ENCODE results near the gene GPC3. TPM values are rescaled to one million over a fixed set of nuclear protein-coding genes. Genes with fewer than 3 reads are reported as not detected.

Gene GPC3
- total and polyA plus RNA-seq, 2 experiments from 2014 or later = 36.8 to 60.1 TPM

DNA sequence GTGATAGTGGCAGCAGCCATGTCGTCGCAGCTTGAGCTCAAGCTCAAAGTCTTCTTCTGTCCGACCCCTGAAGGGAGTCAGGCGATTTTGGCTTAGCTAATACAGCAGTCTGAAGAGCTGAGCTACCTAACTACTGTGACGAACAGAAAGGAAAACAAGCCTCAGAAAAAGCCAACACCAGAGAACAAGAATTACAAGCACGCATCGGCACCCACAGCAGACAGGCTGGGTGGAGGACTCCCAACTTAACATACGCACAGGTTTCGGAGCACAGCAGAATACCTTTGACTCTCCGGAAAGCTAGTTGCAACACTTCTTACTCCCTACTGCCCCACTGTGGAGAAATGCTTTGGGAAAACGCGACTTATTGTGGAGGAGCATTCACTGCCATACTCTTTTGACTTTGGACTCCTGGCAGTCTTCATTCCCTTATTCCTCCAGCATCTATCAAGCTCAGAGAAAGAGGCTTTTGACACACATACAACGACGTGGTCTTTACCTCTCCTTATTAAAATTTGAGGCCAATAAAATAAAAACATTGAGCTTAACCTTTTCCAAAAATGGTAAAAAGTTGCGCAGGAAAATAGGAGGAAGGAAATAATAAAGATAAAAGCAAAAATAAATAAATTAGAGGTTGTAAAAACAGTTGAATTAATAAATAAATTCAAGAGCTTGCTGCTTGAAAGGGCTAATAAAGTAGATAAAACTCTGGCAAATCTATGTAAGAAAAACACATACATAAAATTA is 41.3 kb upstream of the GPC3 start:
- Histone ChIP-seq H3K36me3 (ENCODE audit: insufficient read depth) (no peaks in the 10 kb centered on the region), H3K4me2 (peak overlapping the region; percentile 77)
- H3K4me1 Mint-ChIP-seq = peaks cover 6% of the 10 kb centered on the region; the same call in 2 of the 3 replicates

DNA sequence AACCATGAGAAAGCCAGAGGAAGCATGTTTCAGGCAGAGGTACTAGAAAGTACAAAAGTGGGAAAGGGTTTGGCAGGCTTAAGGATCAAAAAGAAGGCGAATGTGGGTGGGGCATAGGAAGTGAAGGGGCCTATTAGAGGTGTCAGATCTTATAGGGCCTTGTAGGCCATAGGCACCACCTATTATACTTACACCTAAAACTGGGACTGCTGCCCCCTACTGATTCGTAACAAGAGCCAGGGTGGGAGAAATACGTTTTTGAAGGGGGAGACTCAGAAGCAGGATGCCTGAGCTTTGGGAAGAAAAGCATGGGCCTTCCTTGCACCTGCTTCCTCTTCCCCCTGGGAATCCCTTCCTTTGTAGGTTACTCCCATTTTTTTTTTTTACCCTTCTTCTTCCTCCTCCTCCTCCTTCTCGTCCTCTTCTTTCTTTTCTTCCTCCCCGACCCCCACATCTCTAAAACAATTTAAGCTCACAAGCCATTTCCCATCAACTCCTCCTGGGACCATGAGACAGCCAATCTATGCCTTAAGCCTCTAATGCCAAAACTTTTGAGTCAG is 40.7 kb upstream of the GPC3 start:
- H3K36me3 Mint-ChIP-seq (ENCODE audit: low read depth) = no peaks in the 10 kb centered on the region
- Histone ChIP-seq H3K4me3 (peak overlapping the region; percentile 50), H3F3A (replicated peaks; ENCODE audit: low read depth) (no peaks in the 10 kb centered on the region), H4K20me1 (replicated peaks; ENCODE audit: insufficient read depth) (no peaks in the 10 kb centered on the region), H3K27me3 (ENCODE audit: insufficient read depth) (no peaks in the 10 kb centered on the region), H2AFZ (peak overlapping the region; percentile 96), H3K27ac (ENCODE audit: low read depth) (no peak overlapping the region), H3K36me3 (ENCODE audit: insufficient read depth) (no peaks in the 10 kb centered on the region), H3K79me2 (replicated peaks; ENCODE audit: insufficient read depth) (no peaks in the 10 kb centered on the region), H3K9me2 (ENCODE audit: insufficient read depth) (no peaks in the 10 kb centered on the region), H3K4me1 (ENCODE audit: insufficient read depth) (no peaks in the 10 kb centered on the region), H3K4me2 (peak overlapping the region; percentile 77)
- H3K27me3 Mint-ChIP-seq (ENCODE audit: insufficient read depth, low read depth, poor library complexity) = peaks cover 3% of the 10 kb centered on the region
- peaks cover 6% of the 10 kb centered on the region; the same call in 2 of the 3 replicates for H3K4me1 Mint-ChIP-seq
- ATAC-seq (peak; percentile 90), DNase-seq (ENCODE audit: low spot score) (peak; percentile 63)
- no peak overlapping the region for H3K27ac Mint-ChIP-seq
- no peaks in the 10 kb centered on the region for H3K9me3 Mint-ChIP-seq
- peak overlapping the region; percentile 60 for H3K4me3 Mint-ChIP-seq
- TF ChIP-seq, protein P1, sequence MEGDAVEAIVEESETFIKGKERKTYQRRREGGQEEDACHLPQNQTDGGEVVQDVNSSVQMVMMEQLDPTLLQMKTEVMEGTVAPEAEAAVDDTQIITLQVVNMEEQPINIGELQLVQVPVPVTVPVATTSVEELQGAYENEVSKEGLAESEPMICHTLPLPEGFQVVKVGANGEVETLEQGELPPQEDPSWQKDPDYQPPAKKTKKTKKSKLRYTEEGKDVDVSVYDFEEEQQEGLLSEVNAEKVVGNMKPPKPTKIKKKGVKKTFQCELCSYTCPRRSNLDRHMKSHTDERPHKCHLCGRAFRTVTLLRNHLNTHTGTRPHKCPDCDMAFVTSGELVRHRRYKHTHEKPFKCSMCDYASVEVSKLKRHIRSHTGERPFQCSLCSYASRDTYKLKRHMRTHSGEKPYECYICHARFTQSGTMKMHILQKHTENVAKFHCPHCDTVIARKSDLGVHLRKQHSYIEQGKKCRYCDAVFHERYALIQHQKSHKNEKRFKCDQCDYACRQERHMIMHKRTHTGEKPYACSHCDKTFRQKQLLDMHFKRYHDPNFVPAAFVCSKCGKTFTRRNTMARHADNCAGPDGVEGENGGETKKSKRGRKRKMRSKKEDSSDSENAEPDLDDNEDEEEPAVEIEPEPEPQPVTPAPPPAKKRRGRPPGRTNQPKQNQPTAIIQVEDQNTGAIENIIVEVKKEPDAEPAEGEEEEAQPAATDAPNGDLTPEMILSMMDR (conservative IDR thresholded peaks at IDR 0.05; ENCODE audit: low read depth in 2 of 2) = peak; percentile 48 to 56
- TF ChIP-seq, protein P2, sequence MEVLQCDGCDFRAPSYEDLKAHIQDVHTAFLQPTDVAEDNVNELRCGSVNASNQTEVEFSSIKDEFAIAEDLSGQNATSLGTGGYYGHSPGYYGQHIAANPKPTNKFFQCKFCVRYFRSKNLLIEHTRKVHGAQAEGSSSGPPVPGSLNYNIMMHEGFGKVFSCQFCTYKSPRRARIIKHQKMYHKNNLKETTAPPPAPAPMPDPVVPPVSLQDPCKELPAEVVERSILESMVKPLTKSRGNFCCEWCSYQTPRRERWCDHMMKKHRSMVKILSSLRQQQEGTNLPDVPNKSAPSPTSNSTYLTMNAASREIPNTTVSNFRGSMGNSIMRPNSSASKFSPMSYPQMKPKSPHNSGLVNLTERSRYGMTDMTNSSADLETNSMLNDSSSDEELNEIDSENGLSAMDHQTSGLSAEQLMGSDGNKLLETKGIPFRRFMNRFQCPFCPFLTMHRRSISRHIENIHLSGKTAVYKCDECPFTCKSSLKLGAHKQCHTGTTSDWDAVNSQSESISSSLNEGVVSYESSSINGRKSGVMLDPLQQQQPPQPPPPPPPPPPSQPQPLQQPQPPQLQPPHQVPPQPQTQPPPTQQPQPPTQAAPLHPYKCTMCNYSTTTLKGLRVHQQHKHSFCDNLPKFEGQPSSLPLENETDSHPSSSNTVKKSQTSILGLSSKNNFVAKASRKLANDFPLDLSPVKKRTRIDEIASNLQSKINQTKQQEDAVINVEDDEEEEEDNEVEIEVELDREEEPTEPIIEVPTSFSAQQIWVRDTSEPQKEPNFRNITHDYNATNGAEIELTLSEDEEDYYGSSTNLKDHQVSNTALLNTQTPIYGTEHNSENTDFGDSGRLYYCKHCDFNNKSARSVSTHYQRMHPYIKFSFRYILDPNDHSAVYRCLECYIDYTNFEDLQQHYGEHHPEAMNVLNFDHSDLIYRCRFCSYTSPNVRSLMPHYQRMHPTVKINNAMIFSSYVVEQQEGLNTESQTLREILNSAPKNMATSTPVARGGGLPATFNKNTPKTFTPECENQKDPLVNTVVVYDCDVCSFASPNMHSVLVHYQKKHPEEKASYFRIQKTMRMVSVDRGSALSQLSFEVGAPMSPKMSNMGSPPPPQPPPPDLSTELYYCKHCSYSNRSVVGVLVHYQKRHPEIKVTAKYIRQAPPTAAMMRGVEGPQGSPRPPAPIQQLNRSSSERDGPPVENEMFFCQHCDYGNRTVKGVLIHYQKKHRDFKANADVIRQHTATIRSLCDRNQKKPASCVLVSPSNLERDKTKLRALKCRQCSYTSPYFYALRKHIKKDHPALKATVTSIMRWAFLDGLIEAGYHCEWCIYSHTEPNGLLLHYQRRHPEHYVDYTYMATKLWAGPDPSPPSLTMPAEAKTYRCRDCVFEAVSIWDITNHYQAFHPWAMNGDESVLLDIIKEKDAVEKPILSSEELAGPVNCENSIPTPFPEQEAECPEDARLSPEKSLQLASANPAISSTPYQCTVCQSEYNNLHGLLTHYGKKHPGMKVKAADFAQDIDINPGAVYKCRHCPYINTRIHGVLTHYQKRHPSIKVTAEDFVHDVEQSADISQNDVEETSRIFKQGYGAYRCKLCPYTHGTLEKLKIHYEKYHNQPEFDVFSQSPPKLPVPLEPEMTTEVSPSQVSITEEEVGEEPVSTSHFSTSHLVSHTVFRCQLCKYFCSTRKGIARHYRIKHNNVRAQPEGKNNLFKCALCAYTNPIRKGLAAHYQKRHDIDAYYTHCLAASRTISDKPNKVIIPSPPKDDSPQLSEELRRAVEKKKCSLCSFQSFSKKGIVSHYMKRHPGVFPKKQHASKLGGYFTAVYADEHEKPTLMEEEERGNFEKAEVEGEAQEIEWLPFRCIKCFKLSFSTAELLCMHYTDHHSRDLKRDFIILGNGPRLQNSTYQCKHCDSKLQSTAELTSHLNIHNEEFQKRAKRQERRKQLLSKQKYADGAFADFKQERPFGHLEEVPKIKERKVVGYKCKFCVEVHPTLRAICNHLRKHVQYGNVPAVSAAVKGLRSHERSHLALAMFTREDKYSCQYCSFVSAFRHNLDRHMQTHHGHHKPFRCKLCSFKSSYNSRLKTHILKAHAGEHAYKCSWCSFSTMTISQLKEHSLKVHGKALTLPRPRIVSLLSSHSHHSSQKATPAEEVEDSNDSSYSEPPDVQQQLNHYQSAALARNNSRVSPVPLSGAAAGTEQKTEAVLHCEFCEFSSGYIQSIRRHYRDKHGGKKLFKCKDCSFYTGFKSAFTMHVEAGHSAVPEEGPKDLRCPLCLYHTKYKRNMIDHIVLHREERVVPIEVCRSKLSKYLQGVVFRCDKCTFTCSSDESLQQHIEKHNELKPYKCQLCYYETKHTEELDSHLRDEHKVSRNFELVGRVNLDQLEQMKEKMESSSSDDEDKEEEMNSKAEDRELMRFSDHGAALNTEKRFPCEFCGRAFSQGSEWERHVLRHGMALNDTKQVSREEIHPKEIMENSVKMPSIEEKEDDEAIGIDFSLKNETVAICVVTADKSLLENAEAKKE (CRISPR knock-in tag; IDR thresholded peaks at IDR 0.05) = no peak

More for the DNA sequence above, 41.3 kb upstream of the GPC3 start:
- H3K27ac ChIP-seq (ENCODE audit: low read depth) = no peak overlapping the region
- DNase-seq (ENCODE audit: low spot score) (peak; percentile 87), ATAC-seq (peak; percentile 94)
- peak overlapping the region; percentile 96 for H2AFZ ChIP-seq
- peak overlapping the region; percentile 50 for H3K4me3 ChIP-seq
- peaks cover 6% of the 10 kb centered on the region for H3K27me3 Mint-ChIP-seq (ENCODE audit: insufficient read depth, low read depth, poor library complexity)
- H3K27me3 ChIP-seq (ENCODE audit: insufficient read depth) = no peaks in the 10 kb centered on the region
- H3K9me2 ChIP-seq (ENCODE audit: insufficient read depth) = no peaks in the 10 kb centered on the region
- H3K9me3 Mint-ChIP-seq = no peaks in the 10 kb centered on the region; the same call in 2 of the 3 replicates
- H3K4me1 ChIP-seq (ENCODE audit: insufficient read depth) = no peaks in the 10 kb centered on the region
- no peaks in the 10 kb centered on the region for H4K20me1 ChIP-seq (replicated peaks; ENCODE audit: insufficient read depth)
- peak overlapping the region; percentile 60; the same call in 2 of the 3 replicates for H3K4me3 Mint-ChIP-seq
- H3K27ac Mint-ChIP-seq = no peak overlapping the region
- TF ChIP-seq, protein P1 (conservative IDR thresholded peaks at IDR 0.05; ENCODE audit: low read depth in 2 of 2) = peak; percentile 53 to 71
- no peak for TF ChIP-seq POLR2AphosphoS5 (IDR thresholded peaks at IDR 0.05; ENCODE audit: low read depth)
- no peaks in the 10 kb centered on the region for H3K79me2 ChIP-seq (replicated peaks; ENCODE audit: insufficient read depth)
- no peaks in the 10 kb centered on the region for H3F3A ChIP-seq (replicated peaks; ENCODE audit: low read depth)
- no peaks in the 10 kb centered on the region for H3K36me3 Mint-ChIP-seq (ENCODE audit: low read depth)

Data from GM23338 (cell line).